Upper lobe of left lung (tissue), 4 donors: ENCODE results near the gene ARID3A.

ENCODE experiments used
- CTCF ChIP-seq, 6 experiments: fragments of 450-650 bp in 4 of 6; fragments of 200-600 bp in 2 of 6; sonication (generic) in 2 of 6; IDR thresholded peaks; one replicate each; pipeline ENCODE4 v1.5.1; 2016 to 2019; ENCODE audit warnings: antibody characterized with exemption in 6 of 6
- EP300 ChIP-seq, 4 donors: sonication (generic); formaldehyde crosslinking; IDR thresholded peaks; one replicate each; pipeline ENCODE4 v1.5.1; 2017; ENCODE audit warnings: antibody characterized with exemption in 4 of 4, control low read depth in 2 of 4
- POLR2A ChIP-seq, 4 donors: fragments of 450-650 bp; IDR thresholded peaks; one replicate each; pipeline ENCODE4 v1.5.1; 2016 to 2017; ENCODE audit warnings: antibody characterized with exemption in 4 of 4, mild to moderate bottlenecking in 2 of 4
- POLR2AphosphoS5 ChIP-seq, 2 donors: sonication (generic); formaldehyde crosslinking; IDR thresholded peaks; one replicate each; pipeline ENCODE4 v1.5.1; 2017; ENCODE audit warnings: antibody characterized with exemption in 2 of 2

- TF ChIP-seq CTCF (IDR thresholded peaks at IDR 0.05) (no peak), POLR2A (IDR thresholded peaks at IDR 0.05) (no peak), EP300 (IDR thresholded peaks at IDR 0.05) (no peak), POLR2AphosphoS5 (IDR thresholded peaks at IDR 0.05) (no peak)
Measured at GRCh38 chr19:998064-998463, 72.2 kb downstream of the ARID3A start.
